Astrocyte of the cerebellum (primary cell): ENCODE results near the gene CTSV.
"Not testable (repeated sequence)": the region's sequence is repeated elsewhere in the genome, so short reads cannot be mapped to it uniquely, and the experiment has no call there.

ENCODE experiments used
- DNase-seq: peaks from one replicate; pipeline ENCODE4 v3.0.0-alpha.2; 2011; ENCODE audit warnings: low read depth
- H3K4me3 ChIP-seq: 2 replicates; pipeline ENCODE4 v1.5.1; 2011; ENCODE audit warnings: mild to moderate bottlenecking, low read depth, low read length, moderate library complexity
- CTCF ChIP-seq: IDR thresholded peaks from 2 replicates; pipeline ENCODE4 v1.5.1; 2012; ENCODE audit warnings: low read length, low read depth, moderate library complexity, mild to moderate bottlenecking; ENCODE audit errors: missing control alignments
- in situ Hi-C: cut with HindIII; loops from 2 replicates; pipeline ENCODE4 v1.10.0; 2017; ENCODE audit warnings: low sequenced_read_pairs

CTSV gene

DNA sequence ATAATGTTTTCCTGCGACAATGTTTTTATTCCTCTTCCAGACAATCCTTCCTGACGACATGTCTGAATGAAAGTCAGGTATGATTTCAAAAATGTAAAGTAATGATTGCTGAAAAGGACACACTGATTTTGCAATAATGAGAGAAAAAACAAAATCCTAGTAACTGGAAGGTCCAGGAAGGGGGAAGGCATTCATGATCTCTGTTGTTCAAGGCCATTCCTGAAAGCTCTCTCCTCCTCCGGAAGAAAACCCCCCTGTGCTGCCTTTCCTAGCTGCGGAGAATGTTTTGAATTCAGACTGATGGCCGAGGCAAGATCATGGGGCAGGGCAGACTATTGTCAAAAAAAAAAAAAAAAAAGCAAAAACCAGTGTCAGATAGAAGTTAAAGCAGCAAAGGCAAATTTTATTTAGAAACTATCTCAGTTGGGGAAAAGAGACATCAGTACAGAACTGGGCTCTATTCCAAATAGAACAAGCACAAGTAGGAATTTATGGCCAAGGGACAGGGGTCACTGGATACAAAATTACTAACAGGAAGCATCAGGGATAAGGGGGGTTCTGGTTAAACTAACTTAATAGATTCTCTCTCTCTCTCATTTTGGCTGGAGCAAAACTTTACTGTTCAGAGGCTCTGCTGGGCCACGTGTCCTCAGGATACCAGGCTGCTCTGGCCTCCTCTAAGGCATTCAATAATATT lies 36.5 kb upstream of the CTSV start:
- in situ Hi-C loops: no loop called here
- DNase-seq: no peak
- no peak for TF ChIP-seq CTCF
- no peak overlapping the region for H3K4me3 ChIP-seq

GRCh38 chr9:97073506-97073905 lies 34.6 kb upstream of the CTSV start:
- in situ Hi-C loops: no loop called here
- no peak for TF ChIP-seq CTCF
- no peak for DNase-seq
- H3K4me3 ChIP-seq: no peak overlapping the region

DNA sequence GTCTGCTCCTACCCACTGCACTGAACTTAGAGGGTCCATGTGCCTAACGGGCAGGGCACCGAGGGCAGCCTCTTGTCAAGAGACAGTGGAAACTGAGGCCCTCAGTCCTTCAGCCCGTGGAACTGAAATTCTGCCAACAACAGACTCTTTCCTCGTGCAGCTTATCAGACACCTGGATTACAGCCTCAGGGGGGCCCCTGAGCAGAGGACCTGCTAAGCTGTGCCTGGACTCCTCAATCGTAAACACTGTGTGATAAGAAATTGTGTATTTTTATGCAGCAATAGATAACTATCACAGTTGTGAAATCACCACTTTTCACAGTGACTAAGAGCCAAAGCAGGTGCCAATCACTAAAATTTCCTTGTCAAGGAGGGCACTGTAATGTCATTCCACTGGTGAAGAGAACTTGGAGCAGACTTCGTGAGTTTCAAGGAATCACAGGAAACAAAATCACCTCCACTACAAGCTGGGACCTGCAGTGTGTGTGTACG lies 33.4 kb upstream of the CTSV start:
- no peak for DNase-seq
- in situ Hi-C loops: no loop called here
- TF ChIP-seq CTCF: no peak
- H3K4me3 ChIP-seq: no peak overlapping the region

- in situ Hi-C loops, DNase-seq, H3K4me3 ChIP-seq: not testable (repeated sequence)
These were observed 31.4 kb upstream of the CTSV start for GRCh38 chr9:97070325-97070724.

DNA sequence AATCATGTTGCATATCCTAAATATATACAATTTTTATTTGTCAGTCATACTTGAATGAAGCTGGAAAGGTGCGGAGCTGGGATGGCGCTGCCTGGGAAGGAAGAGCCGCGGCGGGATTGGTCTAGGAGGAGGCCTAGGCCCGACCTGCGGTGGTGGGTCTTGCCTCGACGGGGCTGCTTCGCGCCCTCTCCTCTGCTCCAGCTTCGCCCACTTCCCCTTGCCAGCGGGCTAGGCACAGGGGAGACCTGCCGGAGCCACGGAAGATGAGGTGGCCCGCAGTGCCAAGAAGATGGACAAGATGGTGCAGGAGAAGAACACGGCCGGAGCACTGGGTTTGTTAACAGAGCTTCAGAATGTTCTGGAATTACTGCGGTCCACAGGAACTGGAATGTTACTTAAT lies 28.5 kb upstream of the CTSV start:
- in situ Hi-C loops: no loop called here
- no peak for DNase-seq
- TF ChIP-seq CTCF: no peak
- H3K4me3 ChIP-seq: no peak overlapping the region

DNA sequence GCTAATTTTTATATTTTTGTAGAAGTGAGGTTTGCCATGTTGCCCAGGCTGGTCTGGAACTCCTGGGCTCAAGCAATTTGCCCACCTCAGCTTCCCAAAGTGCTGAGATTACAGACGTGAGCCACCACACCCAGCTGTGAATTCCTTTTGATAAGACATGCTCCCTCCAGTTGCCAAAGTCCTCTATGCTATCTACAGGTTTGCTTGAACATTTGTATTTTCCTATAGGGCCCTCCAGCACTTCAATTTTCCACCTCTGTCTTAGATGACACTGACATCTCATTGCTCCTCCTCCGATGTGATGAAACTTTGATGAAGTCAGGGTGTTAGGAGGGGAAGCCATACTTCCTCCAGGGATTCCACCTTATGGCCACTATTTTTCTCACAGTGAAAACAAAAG lies 25.2 kb upstream of the CTSV start:
- H3K4me3 ChIP-seq: no peak overlapping the region
- no peak for TF ChIP-seq CTCF
- in situ Hi-C loops: no loop called here
- DNase-seq: no peak

DNA sequence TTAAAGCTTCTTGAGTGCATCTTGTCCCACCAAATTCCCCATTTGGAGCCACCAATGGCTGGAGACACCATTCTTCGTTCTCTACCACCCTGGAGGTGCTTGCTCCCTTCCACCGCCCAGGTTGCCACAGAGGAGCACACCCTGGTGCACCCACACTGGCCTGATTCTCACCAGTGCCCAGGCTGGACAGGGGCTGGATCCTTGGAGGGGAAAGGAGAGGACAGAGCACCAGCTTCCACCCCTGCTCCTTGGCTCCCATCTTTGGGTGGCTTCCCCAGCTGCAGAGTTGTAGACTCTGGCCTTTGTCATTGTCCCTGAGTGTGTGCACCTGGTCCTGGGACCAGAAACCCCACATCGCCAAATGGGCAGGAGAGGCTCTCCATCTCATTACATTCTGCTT lies 21.9 kb upstream of the CTSV start:
- in situ Hi-C loops: no loop called here
- no peak for TF ChIP-seq CTCF
- H3K4me3 ChIP-seq: no peak overlapping the region
- DNase-seq: no peak
